SK-N-SH (cell line): ENCODE measurements around the gene GRXCR2.

Experiments
- POLR2AphosphoS5 ChIP-seq: IDR thresholded peaks from 2 replicates; pipeline ENCODE4 v1.6.1; 2012; ENCODE audit warnings: low read depth, low read length
- TEAD4 ChIP-seq: IDR thresholded peaks from 2 replicates; pipeline ENCODE4 v1.4.0; 2012; ENCODE audit warnings: mild to moderate bottlenecking, borderline replicate concordance; ENCODE audit not compliant: insufficient read depth

DNA sequence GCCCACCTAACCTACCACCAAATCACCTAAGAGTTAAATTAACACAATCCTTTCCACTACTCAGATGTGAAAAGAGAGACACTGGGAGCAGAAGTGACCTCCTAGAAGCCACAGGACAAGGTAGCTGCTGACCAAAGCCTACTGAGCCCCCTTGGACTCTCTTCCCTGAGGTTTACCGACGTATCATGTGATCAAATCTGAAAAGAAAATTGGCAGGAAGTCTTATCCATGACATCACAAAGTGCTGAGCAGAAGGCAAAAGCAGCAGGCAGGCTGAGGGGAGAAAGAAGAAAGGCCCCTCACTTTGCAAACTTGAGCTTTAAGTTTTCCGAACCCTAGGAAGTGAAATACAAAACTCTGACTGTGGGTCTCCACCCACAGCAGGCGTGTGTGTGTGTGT, 48.8 kb downstream of the GRXCR2 start:
- no peak for TF ChIP-seq POLR2AphosphoS5
- no peak for TF ChIP-seq TEAD4
